Measurements from ENCODE around the gene ZFP92. TPM values are rescaled to one million over a fixed set of nuclear protein-coding genes. Genes with fewer than 3 reads are reported as not detected.

The ZFP92 gene
- total RNA-seq, 1 donor from 2014 or later: 0.27 TPM

DNA sequence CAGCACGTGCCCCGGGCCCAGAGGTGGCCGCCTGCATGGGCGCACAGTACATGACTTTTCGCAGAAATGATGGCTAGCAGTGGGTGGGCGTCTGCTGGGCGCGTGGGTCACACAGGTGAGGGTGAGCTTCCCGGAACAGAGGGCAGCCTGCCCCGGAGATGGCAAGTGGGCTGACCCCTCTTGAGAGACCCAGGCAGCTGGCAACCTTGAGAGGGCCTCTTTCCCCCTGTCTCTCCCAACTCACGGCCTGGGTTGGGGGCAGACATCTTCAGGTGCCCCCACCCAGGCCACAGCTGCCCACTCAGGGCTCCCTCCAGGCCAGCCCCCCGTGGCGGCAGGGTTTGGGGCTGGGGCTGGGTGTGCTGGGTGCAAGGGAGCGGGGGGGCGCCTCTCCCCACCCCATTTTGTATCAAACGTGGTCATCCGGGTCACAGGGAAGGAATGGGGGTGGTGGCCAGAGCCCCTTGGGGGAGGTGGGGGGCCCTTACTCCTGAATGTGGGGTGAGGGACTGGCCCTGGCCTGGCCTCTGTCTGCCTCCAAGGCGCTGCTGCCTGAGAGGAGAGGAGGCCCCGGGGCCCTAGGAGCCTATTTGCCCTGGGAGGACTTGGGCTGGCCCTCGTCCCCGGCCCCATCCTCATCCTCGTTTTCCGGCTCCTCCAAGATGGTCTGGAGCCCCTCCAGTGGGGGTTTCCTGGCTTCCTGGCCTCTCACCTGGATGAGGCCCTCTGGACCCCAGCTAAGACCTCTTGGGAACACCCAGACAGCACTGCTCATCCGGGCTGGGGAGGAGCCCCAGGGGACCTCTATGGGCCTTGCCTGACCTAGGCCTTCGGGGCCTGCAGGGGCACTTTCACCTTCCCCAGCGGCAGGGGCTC lies 14.7 kb upstream of the ZFP92 start:
- Histone ChIP-seq H3K4me1 (ENCODE audit: insufficient read depth, low read length) (no peaks in the 10 kb centered on the region), H2AFZ (ENCODE audit: low read depth, low read length) (no peak overlapping the region), H4K20me1 (ENCODE audit: insufficient read depth, low read length) (no peaks in the 10 kb centered on the region), H3K9ac (ENCODE audit: low read length) (no peak overlapping the region), H3K27me3 (ENCODE audit: insufficient read depth, low read length) (no peaks in the 10 kb centered on the region), H3K9me3 (ENCODE audit: insufficient read depth, low read depth, low read length) (no peaks in the 10 kb centered on the region), H3K4me2 (ENCODE audit: low read length) (no peak overlapping the region), H3K79me2 (ENCODE audit: insufficient read depth, low read length) (no peaks in the 10 kb centered on the region), H3K27ac (ENCODE audit: low read depth, low read length) (no peak overlapping the region), H3K4me3 (ENCODE audit: insufficient read depth, low read depth, low read length) (no peak overlapping the region), H3K36me3 (ENCODE audit: insufficient read depth, low read length) (no peaks in the 10 kb centered on the region)
- Mint-ChIP-seq H3K27me3 (ENCODE audit: low read depth, unreplicated experiment) (peaks cover 19% of the 10 kb centered on the region), H3K9me3 (ENCODE audit: unreplicated experiment) (peaks cover 3% of the 10 kb centered on the region), H3K36me3 (ENCODE audit: low read depth, unreplicated experiment) (no peaks in the 10 kb centered on the region), H3K4me1 (ENCODE audit: low read depth, unreplicated experiment) (no peaks in the 10 kb centered on the region), H3K27ac (ENCODE audit: unreplicated experiment) (no peak overlapping the region), H3K4me3 (ENCODE audit: unreplicated experiment) (no peak overlapping the region)
- no peak for DNase-seq (ENCODE audit: low read depth)
- no peak for FAIRE-seq
- no peak for TF ChIP-seq EZH2 (IDR thresholded peaks at IDR 0.05; ENCODE audit: insufficient read depth, low read length)
- TF ChIP-seq, protein P1, sequence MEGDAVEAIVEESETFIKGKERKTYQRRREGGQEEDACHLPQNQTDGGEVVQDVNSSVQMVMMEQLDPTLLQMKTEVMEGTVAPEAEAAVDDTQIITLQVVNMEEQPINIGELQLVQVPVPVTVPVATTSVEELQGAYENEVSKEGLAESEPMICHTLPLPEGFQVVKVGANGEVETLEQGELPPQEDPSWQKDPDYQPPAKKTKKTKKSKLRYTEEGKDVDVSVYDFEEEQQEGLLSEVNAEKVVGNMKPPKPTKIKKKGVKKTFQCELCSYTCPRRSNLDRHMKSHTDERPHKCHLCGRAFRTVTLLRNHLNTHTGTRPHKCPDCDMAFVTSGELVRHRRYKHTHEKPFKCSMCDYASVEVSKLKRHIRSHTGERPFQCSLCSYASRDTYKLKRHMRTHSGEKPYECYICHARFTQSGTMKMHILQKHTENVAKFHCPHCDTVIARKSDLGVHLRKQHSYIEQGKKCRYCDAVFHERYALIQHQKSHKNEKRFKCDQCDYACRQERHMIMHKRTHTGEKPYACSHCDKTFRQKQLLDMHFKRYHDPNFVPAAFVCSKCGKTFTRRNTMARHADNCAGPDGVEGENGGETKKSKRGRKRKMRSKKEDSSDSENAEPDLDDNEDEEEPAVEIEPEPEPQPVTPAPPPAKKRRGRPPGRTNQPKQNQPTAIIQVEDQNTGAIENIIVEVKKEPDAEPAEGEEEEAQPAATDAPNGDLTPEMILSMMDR (IDR thresholded peaks at IDR 0.05; ENCODE audit: insufficient read depth, low read depth, low read length): no peak

DNA sequence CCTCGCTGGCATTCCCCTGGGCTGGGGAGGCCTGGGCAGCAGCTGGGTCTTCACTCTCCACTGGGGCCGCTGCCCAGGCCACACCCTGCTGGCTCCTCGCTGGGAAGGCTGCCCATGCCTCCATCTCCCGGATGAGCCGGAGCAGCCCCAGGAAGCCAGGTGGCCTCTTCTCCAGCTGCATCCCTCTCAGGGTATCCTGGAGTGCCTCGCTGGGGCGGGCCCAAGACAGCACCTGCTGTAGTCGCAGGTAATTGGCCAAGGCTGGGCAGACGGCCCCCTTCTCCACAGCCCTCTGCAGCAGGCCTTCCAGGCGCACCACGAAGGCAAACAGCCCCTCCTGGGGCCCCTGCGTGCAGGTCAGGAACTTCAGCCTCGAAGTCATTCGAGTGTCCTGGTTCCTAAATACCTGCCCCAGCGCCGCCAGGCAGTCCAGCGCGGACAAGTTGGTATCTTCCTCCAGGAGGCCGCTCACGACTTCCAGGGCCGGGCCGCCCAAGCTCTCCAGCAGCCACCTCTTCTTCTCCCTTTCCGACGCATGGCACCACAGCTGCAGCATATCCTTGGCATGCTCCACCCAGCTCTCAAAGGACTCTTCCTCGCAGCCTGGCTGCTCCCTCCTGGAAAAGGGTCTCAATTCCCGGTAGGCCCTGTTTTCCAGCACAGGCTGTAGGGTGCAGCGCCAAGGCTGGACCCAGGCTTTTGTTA lies 13.9 kb upstream of the ZFP92 start:
- DNase-seq (ENCODE audit: low read depth): no peak
- Histone ChIP-seq H3K4me1 (ENCODE audit: insufficient read depth, low read length) (no peaks in the 10 kb centered on the region), H2AFZ (ENCODE audit: low read depth, low read length) (no peak overlapping the region), H3K9me3 (ENCODE audit: insufficient read depth, low read depth, low read length) (no peaks in the 10 kb centered on the region), H3K79me2 (ENCODE audit: insufficient read depth, low read length) (no peaks in the 10 kb centered on the region), H3K4me3 (ENCODE audit: insufficient read depth, low read depth, low read length) (no peak overlapping the region), H3K27me3 (ENCODE audit: insufficient read depth, low read length) (no peaks in the 10 kb centered on the region), H3K27ac (ENCODE audit: low read depth, low read length) (no peak overlapping the region), H3K9ac (ENCODE audit: low read length) (no peak overlapping the region), H3K4me2 (ENCODE audit: low read length) (no peak overlapping the region), H3K36me3 (ENCODE audit: insufficient read depth, low read length) (no peaks in the 10 kb centered on the region), H4K20me1 (ENCODE audit: insufficient read depth, low read length) (no peaks in the 10 kb centered on the region)
- FAIRE-seq: no peak
- TF ChIP-seq EZH2 (IDR thresholded peaks at IDR 0.05; ENCODE audit: insufficient read depth, low read length): no peak
- TF ChIP-seq, protein P1 (IDR thresholded peaks at IDR 0.05; ENCODE audit: insufficient read depth, low read depth, low read length): no peak
- Mint-ChIP-seq H3K4me1 (ENCODE audit: low read depth, unreplicated experiment) (no peaks in the 10 kb centered on the region), H3K27ac (ENCODE audit: unreplicated experiment) (no peak overlapping the region), H3K9me3 (ENCODE audit: unreplicated experiment) (peaks cover 6% of the 10 kb centered on the region), H3K27me3 (ENCODE audit: low read depth, unreplicated experiment) (peaks cover 19% of the 10 kb centered on the region), H3K4me3 (ENCODE audit: unreplicated experiment) (no peak overlapping the region), H3K36me3 (ENCODE audit: low read depth, unreplicated experiment) (no peaks in the 10 kb centered on the region)

All from astrocyte (in vitro differentiated cells and primary cell).